Measurements from ENCODE around the gene ABCG5. TPM values are rescaled to one million over a fixed set of nuclear protein-coding genes. Genes with fewer than 3 reads are reported as not detected.

The ABCG5 gene
- total RNA-seq, 1 donor from 2014 or later = not detected

- Histone ChIP-seq H3K9me3 (ENCODE audit: control insufficient read depth in 3 of 3, low read length in 3 of 3) (no peaks in the 10 kb centered on the region), H3K27ac (ENCODE audit: low read depth, low read length) (no peak overlapping the region), H3K36me3 (ENCODE audit: control insufficient read depth in 3 of 3, insufficient read depth in 3 of 3, low read length in 3 of 3) (peaks cover 0 to 16% (median 11%) of the 10 kb centered on the region in 3 donors), H3K4me3 (ENCODE audit: low read length in 3 of 3) (no peak overlapping the region), H3K9ac (ENCODE audit: low read depth in 1 of 3, low read length in 3 of 3) (no peak overlapping the region), H3K27me3 (ENCODE audit: control insufficient read depth in 3 of 3, insufficient read depth in 3 of 3, low read length in 3 of 3) (no peaks in the 10 kb centered on the region), H3K4me1 (ENCODE audit: control insufficient read depth in 3 of 3, insufficient read depth in 3 of 3, low read length in 3 of 3) (no peaks in the 10 kb centered on the region)
Observed at GRCh38 chr2:43812947-43813346, 25.7 kb downstream of the ABCG5 start.

- Histone ChIP-seq H3K27me3 (ENCODE audit: control insufficient read depth in 3 of 3, insufficient read depth in 3 of 3, low read length in 3 of 3) (no peaks in the 10 kb centered on the region), H3K9me3 (ENCODE audit: control insufficient read depth in 3 of 3, low read length in 3 of 3) (no peaks in the 10 kb centered on the region), H3K36me3 (ENCODE audit: control insufficient read depth in 3 of 3, insufficient read depth in 3 of 3, low read length in 3 of 3) (peaks cover 0 to 16% (median 13%) of the 10 kb centered on the region in 3 donors), H3K4me3 (ENCODE audit: low read length in 3 of 3) (no peak overlapping the region), H3K4me1 (ENCODE audit: control insufficient read depth in 3 of 3, insufficient read depth in 3 of 3, low read length in 3 of 3) (no peaks in the 10 kb centered on the region), H3K9ac (ENCODE audit: low read depth in 1 of 3, low read length in 3 of 3) (no peak overlapping the region), H3K27ac (ENCODE audit: low read depth, low read length) (no peak overlapping the region)
Observed at GRCh38 chr2:43812006-43812405, 26.6 kb downstream of the ABCG5 start.

- Histone ChIP-seq H3K27me3 (ENCODE audit: control insufficient read depth in 3 of 3, insufficient read depth in 3 of 3, low read length in 3 of 3) (no peaks in the 10 kb centered on the region), H3K27ac (ENCODE audit: low read depth, low read length) (no peak overlapping the region), H3K36me3 (ENCODE audit: control insufficient read depth in 3 of 3, insufficient read depth in 3 of 3, low read length in 3 of 3) (peaks cover 0 to 22% (median 15%) of the 10 kb centered on the region in 3 donors)
Observed at GRCh38 chr2:43810888-43811287, 27.8 kb downstream of the ABCG5 start.

GRCh38 chr2:43810452-43810851 lies 28.2 kb downstream of the ABCG5 start:
- Histone ChIP-seq H3K27me3 (ENCODE audit: control insufficient read depth in 3 of 3, insufficient read depth in 3 of 3, low read length in 3 of 3) (no peaks in the 10 kb centered on the region), H3K9me3 (ENCODE audit: control insufficient read depth in 3 of 3, low read length in 3 of 3) (no peaks in the 10 kb centered on the region), H3K27ac (ENCODE audit: low read depth, low read length) (no peak overlapping the region), H3K36me3 (ENCODE audit: control insufficient read depth in 3 of 3, insufficient read depth in 3 of 3, low read length in 3 of 3) (peaks cover 0 to 24% (median 15%) of the 10 kb centered on the region in 3 donors), H3K4me3 (ENCODE audit: low read length in 3 of 3) (no peak overlapping the region), H3K9ac (ENCODE audit: low read depth in 1 of 3, low read length in 3 of 3) (no peak overlapping the region), H3K4me1 (ENCODE audit: control insufficient read depth in 3 of 3, insufficient read depth in 3 of 3, low read length in 3 of 3) (no peaks in the 10 kb centered on the region)

More at GRCh38 chr2:43810888-43811287, 27.8 kb downstream of the ABCG5 start:
- Histone ChIP-seq H3K9me3 (ENCODE audit: control insufficient read depth in 3 of 3, low read length in 3 of 3) (no peaks in the 10 kb centered on the region), H3K9ac (ENCODE audit: low read depth in 1 of 3, low read length in 3 of 3) (no peak overlapping the region), H3K4me1 (ENCODE audit: control insufficient read depth in 3 of 3, insufficient read depth in 3 of 3, low read length in 3 of 3) (no peaks in the 10 kb centered on the region), H3K4me3 (ENCODE audit: low read length in 3 of 3) (no peak overlapping the region)

- Histone ChIP-seq H3K4me3 (ENCODE audit: low read length in 3 of 3) (no peak overlapping the region), H3K36me3 (ENCODE audit: control insufficient read depth in 3 of 3, insufficient read depth in 3 of 3, low read length in 3 of 3) (peaks cover 2 to 32% (median 19%) of the 10 kb centered on the region in 3 donors), H3K9me3 (ENCODE audit: control insufficient read depth in 3 of 3, low read length in 3 of 3) (no peaks in the 10 kb centered on the region), H3K4me1 (ENCODE audit: control insufficient read depth in 3 of 3, insufficient read depth in 3 of 3, low read length in 3 of 3) (no peaks in the 10 kb centered on the region), H3K27ac (ENCODE audit: low read depth, low read length) (no peak overlapping the region), H3K27me3 (ENCODE audit: control insufficient read depth in 3 of 3, insufficient read depth in 3 of 3, low read length in 3 of 3) (no peaks in the 10 kb centered on the region), H3K9ac (ENCODE audit: low read depth in 1 of 3, low read length in 3 of 3) (no peak overlapping the region)
Observed at GRCh38 chr2:43806719-43807031, 32.0 kb downstream of the ABCG5 start.

- H3K9ac ChIP-seq (ENCODE audit: low read depth in 1 of 3, low read length in 3 of 3) = no peak overlapping the region
- peaks cover 2 to 17% (median 7%) of the 10 kb centered on the region in 3 donors for H3K36me3 ChIP-seq (ENCODE audit: control insufficient read depth in 3 of 3, insufficient read depth in 3 of 3, low read length in 3 of 3)
- H3K27ac ChIP-seq (ENCODE audit: low read depth, low read length) = no peak overlapping the region
- no peaks in the 10 kb centered on the region for H3K27me3 ChIP-seq (ENCODE audit: control insufficient read depth in 3 of 3, insufficient read depth in 3 of 3, low read length in 3 of 3)
- no peaks in the 10 kb centered on the region for H3K4me1 ChIP-seq (ENCODE audit: control insufficient read depth in 3 of 3, insufficient read depth in 3 of 3, low read length in 3 of 3)
- no peak overlapping the region for H3K4me3 ChIP-seq (ENCODE audit: low read length in 3 of 3)
- H3K9me3 ChIP-seq (ENCODE audit: control insufficient read depth in 3 of 3, low read length in 3 of 3) = no peaks in the 10 kb centered on the region
Observed at GRCh38 chr2:43803113-43803512, 35.5 kb downstream of the ABCG5 start.

GRCh38 chr2:43802135-43802534 lies 36.5 kb downstream of the ABCG5 start:
- Histone ChIP-seq H3K4me1 (ENCODE audit: control insufficient read depth in 3 of 3, insufficient read depth in 3 of 3, low read length in 3 of 3) (no peaks in the 10 kb centered on the region), H3K27me3 (ENCODE audit: control insufficient read depth in 3 of 3, insufficient read depth in 3 of 3, low read length in 3 of 3) (no peaks in the 10 kb centered on the region), H3K36me3 (ENCODE audit: control insufficient read depth in 3 of 3, insufficient read depth in 3 of 3, low read length in 3 of 3) (peaks cover 2 to 18% (median 7%) of the 10 kb centered on the region in 3 donors), H3K9me3 (ENCODE audit: control insufficient read depth in 3 of 3, low read length in 3 of 3) (no peaks in the 10 kb centered on the region), H3K4me3 (ENCODE audit: low read length in 3 of 3) (no peak overlapping the region), H3K27ac (ENCODE audit: low read depth, low read length) (no peak overlapping the region), H3K9ac (ENCODE audit: low read depth in 1 of 3, low read length in 3 of 3) (no peak overlapping the region)

- H3K27me3 ChIP-seq (ENCODE audit: control insufficient read depth in 3 of 3, insufficient read depth in 3 of 3, low read length in 3 of 3) = no peaks in the 10 kb centered on the region
- no peaks in the 10 kb centered on the region for H3K9me3 ChIP-seq (ENCODE audit: control insufficient read depth in 3 of 3, low read length in 3 of 3)
- no peaks in the 10 kb centered on the region for H3K4me1 ChIP-seq (ENCODE audit: control insufficient read depth in 3 of 3, insufficient read depth in 3 of 3, low read length in 3 of 3)
- H3K9ac ChIP-seq (ENCODE audit: low read depth in 1 of 3, low read length in 3 of 3) = no peak overlapping the region
- H3K36me3 ChIP-seq (ENCODE audit: control insufficient read depth in 3 of 3, insufficient read depth in 3 of 3, low read length in 3 of 3) = peaks cover 2 to 25% (median 4%) of the 10 kb centered on the region in 3 donors
- no peak overlapping the region for H3K4me3 ChIP-seq (ENCODE audit: low read length in 3 of 3)
- no peak overlapping the region for H3K27ac ChIP-seq (ENCODE audit: low read depth, low read length)
Observed at GRCh38 chr2:43800894-43801293, 37.7 kb downstream of the ABCG5 start.

- Histone ChIP-seq H3K9me3 (ENCODE audit: control insufficient read depth in 3 of 3, low read length in 3 of 3) (no peaks in the 10 kb centered on the region), H3K27me3 (ENCODE audit: control insufficient read depth in 3 of 3, insufficient read depth in 3 of 3, low read length in 3 of 3) (no peaks in the 10 kb centered on the region), H3K4me1 (ENCODE audit: control insufficient read depth in 3 of 3, insufficient read depth in 3 of 3, low read length in 3 of 3) (no peaks in the 10 kb centered on the region), H3K27ac (ENCODE audit: low read depth, low read length) (no peak overlapping the region), H3K4me3 (ENCODE audit: low read length in 3 of 3) (no peak overlapping the region), H3K9ac (ENCODE audit: low read depth in 1 of 3, low read length in 3 of 3) (no peak overlapping the region), H3K36me3 (ENCODE audit: control insufficient read depth in 3 of 3, insufficient read depth in 3 of 3, low read length in 3 of 3) (peaks cover 0 to 20% (median 4%) of the 10 kb centered on the region in 3 donors)
Observed at GRCh38 chr2:43798300-43798699, 40.3 kb downstream of the ABCG5 start.

- no peaks in the 10 kb centered on the region for H3K27me3 ChIP-seq (ENCODE audit: control insufficient read depth in 3 of 3, insufficient read depth in 3 of 3, low read length in 3 of 3)
- H3K4me3 ChIP-seq (ENCODE audit: low read length in 3 of 3) = no peak overlapping the region
- H3K9ac ChIP-seq (ENCODE audit: low read depth in 1 of 3, low read length in 3 of 3) = no peak overlapping the region
- no peak overlapping the region for H3K27ac ChIP-seq (ENCODE audit: low read depth, low read length)
- H3K36me3 ChIP-seq (ENCODE audit: control insufficient read depth in 3 of 3, insufficient read depth in 3 of 3, low read length in 3 of 3) = peaks cover 0 to 18% (median 8%) of the 10 kb centered on the region in 3 donors
- H3K4me1 ChIP-seq (ENCODE audit: control insufficient read depth in 3 of 3, insufficient read depth in 3 of 3, low read length in 3 of 3) = no peaks in the 10 kb centered on the region
- H3K9me3 ChIP-seq (ENCODE audit: control insufficient read depth in 3 of 3, low read length in 3 of 3) = no peaks in the 10 kb centered on the region
Observed at GRCh38 chr2:43796206-43796605, 42.4 kb downstream of the ABCG5 start.

- Histone ChIP-seq H3K9ac (ENCODE audit: low read depth in 1 of 3, low read length in 3 of 3) (no peak overlapping the region), H3K4me1 (ENCODE audit: control insufficient read depth in 3 of 3, insufficient read depth in 3 of 3, low read length in 3 of 3) (no peaks in the 10 kb centered on the region), H3K27me3 (ENCODE audit: control insufficient read depth in 3 of 3, insufficient read depth in 3 of 3, low read length in 3 of 3) (no peaks in the 10 kb centered on the region), H3K36me3 (ENCODE audit: control insufficient read depth in 3 of 3, insufficient read depth in 3 of 3, low read length in 3 of 3) (peaks cover 0 to 21% (median 12%) of the 10 kb centered on the region in 3 donors), H3K27ac (ENCODE audit: low read depth, low read length) (no peak overlapping the region), H3K4me3 (ENCODE audit: low read length in 3 of 3) (no peak overlapping the region), H3K9me3 (ENCODE audit: control insufficient read depth in 3 of 3, low read length in 3 of 3) (no peaks in the 10 kb centered on the region)
Observed at GRCh38 chr2:43794956-43795355, 43.7 kb downstream of the ABCG5 start.

All from skeletal muscle tissue (tissue), 4 donors.